B cell (primary cell): Measurements from ENCODE around the gene SAMD1. TPM values are rescaled to one million over a fixed set of nuclear protein-coding genes. Genes with fewer than 3 reads are reported as not detected.
A peak's percentile ranks its signal among the peaks of the same experiment; 100 is the strongest.

Source experiments
- ATAC-seq: fragments of 200-7000 bp; cut with Tn5 transposase; one replicate; pipeline ENCODE4 v1.10.0; 2021; ENCODE audit warnings: low read depth, mild to moderate bottlenecking, moderate number of reproducible peaks, moderate library complexity
- CTCF ChIA-PET: fragments of 350-600 bp; sonication (Branson Sonifier 250); formaldehyde crosslinking; loops from one replicate; lab custom pipeline; 2021; ENCODE audit warnings: antibody characterized with exemption, inconsistent platforms; lab: Charles Lee
- POLR2A ChIA-PET: fragments of 350-600 bp; sonication (Branson Sonifier 250); formaldehyde crosslinking; loops from one replicate; lab custom pipeline; 2021; ENCODE audit warnings: antibody characterized with exemption; lab: Charles Lee
- DNase-seq: peaks from one replicate; pipeline ENCODE4 v3.0.0; 2013
- H2AFZ ChIP-seq: 2 replicates; pipeline ENCODE4 v1.6.1; 2012; ENCODE audit warnings: mild to moderate bottlenecking, low read depth, low read length; ENCODE audit not compliant: insufficient read depth, poor library complexity, severe bottlenecking
- H3K27ac ChIP-seq, 2 donors: 1 replicate in 1 of 2; 2 replicates in 1 of 2; pipeline ENCODE4 v1.5.1; 2012 to 2013; ENCODE audit warnings: low read length in 2 of 2, mild to moderate bottlenecking in 2 of 2, moderate library complexity in 1 of 2
- H3K27me3 ChIP-seq, 4 experiments: fragments of 200-600 bp in 1 of 4; sonication (generic) in 1 of 4; replicated peaks in 1 of 4; 1 replicate in 2 of 4; 2 replicates in 2 of 4; pipeline versions ENCODE4 v1.6.1 to v1.7.0; 2013 to 2016; ENCODE audit warnings: low read length in 3 of 4, mild to moderate bottlenecking in 2 of 4, mixed read lengths in 1 of 4, moderate library complexity in 1 of 4; ENCODE audit not compliant: insufficient read depth in 4 of 4, control insufficient read depth in 3 of 4; ENCODE audit errors: control extremely low read depth in 1 of 4
- H3K36me3 ChIP-seq, 2 experiments: replicated peaks in 1 of 2; 1 replicate in 1 of 2; 2 replicates in 1 of 2; pipeline versions ENCODE4 v1.6.1 to v1.7.1; 2013; ENCODE audit warnings: low read length in 1 of 2; ENCODE audit not compliant: insufficient read depth in 2 of 2, control insufficient read depth in 1 of 2; ENCODE audit errors: control extremely low read depth in 1 of 2, extremely low read depth in 1 of 2
- H3K4me1 ChIP-seq, 2 donors: fragments of 200-600 bp in 1 of 2; sonication (generic) in 1 of 2; 1 replicate in 1 of 2; 2 replicates in 1 of 2; pipeline versions ENCODE4 v1.5.1 to v1.6.1; 2013 to 2017; ENCODE audit warnings: low read length in 2 of 2; ENCODE audit not compliant: control insufficient read depth in 2 of 2, insufficient read depth in 2 of 2
- H3K4me2 ChIP-seq: replicated peaks from 2 replicates; pipeline ENCODE3; 2012; ENCODE audit warnings: mild to moderate bottlenecking, low read depth, low read length; ENCODE audit not compliant: poor library complexity, severe bottlenecking
- H3K4me3 ChIP-seq, 5 experiments: fragments of 200-600 bp in 1 of 5; sonication (generic) in 1 of 5; 1 replicate in 3 of 5; 2 replicates in 2 of 5; pipeline versions ENCODE4 v1.5.1 to v1.7.0; 2011 to 2016; ENCODE audit warnings: low read length in 4 of 5, mild to moderate bottlenecking in 4 of 5, low read depth in 2 of 5, control low read depth in 1 of 5, moderate library complexity in 1 of 5; ENCODE audit not compliant: insufficient read depth in 1 of 5; ENCODE audit errors: control extremely low read depth in 1 of 5, extremely low read depth in 1 of 5
- H3K79me2 ChIP-seq: fragments of 200-600 bp; sonication (generic); one replicate; pipeline ENCODE4 v1.6.0; 2016; ENCODE audit warnings: low read length; ENCODE audit not compliant: control insufficient read depth, insufficient read depth
- H3K9ac ChIP-seq: fragments of 200-600 bp; sonication (generic); 2 replicates; pipeline ENCODE4 v1.6.1; 2017; ENCODE audit warnings: mild to moderate bottlenecking, low read length, moderate library complexity
- H3K9me3 ChIP-seq, 3 donors: one replicate each; pipeline versions ENCODE4 v1.6.1 to v1.7.1; 2013; ENCODE audit warnings: low read length in 2 of 3; ENCODE audit not compliant: control insufficient read depth in 2 of 3, insufficient read depth in 1 of 3; ENCODE audit errors: control extremely low read depth in 1 of 3
- H4K20me1 ChIP-seq: 2 replicates; pipeline ENCODE4 v1.6.0; 2012; ENCODE audit warnings: mild to moderate bottlenecking, low read length; ENCODE audit not compliant: insufficient read depth, control insufficient read depth, poor library complexity, severe bottlenecking
- H3K27ac Mint-ChIP-seq: one replicate; pipeline ENCODE4 v1.8.0; 2021; ENCODE audit warnings: mixed read lengths
- H3K27me3 Mint-ChIP-seq: one replicate; pipeline ENCODE4 v1.8.0; 2021; ENCODE audit warnings: mixed read lengths
- H3K4me1 Mint-ChIP-seq: one replicate; pipeline ENCODE4 v1.8.0; 2021; ENCODE audit warnings: mixed read lengths
- H3K4me3 Mint-ChIP-seq: one replicate; pipeline ENCODE4 v1.8.0; 2021; ENCODE audit warnings: mixed read lengths
- H3K9me3 Mint-ChIP-seq: one replicate; pipeline ENCODE4 v1.8.0; 2022; ENCODE audit warnings: mixed read lengths; ENCODE audit not compliant: insufficient read depth
- CTCF ChIP-seq: fragments of 200-600 bp; IDR thresholded peaks from one replicate; pipeline ENCODE4 v1.8.0; 2022; ENCODE audit warnings: antibody characterized with exemption, mild to moderate bottlenecking
- EZH2 ChIP-seq: IDR thresholded peaks from 2 replicates; pipeline ENCODE4 v1.6.1; 2012; ENCODE audit warnings: borderline replicate concordance, low read depth, mild to moderate bottlenecking, moderate library complexity, low read length; ENCODE audit not compliant: insufficient read depth, poor library complexity, severe bottlenecking
- WGBS: methylation state at CpG from one replicate; pipeline ENCODE4 v1.1.5; 2013; ENCODE audit warnings: missing lambda C conversion rate; ENCODE audit not compliant: insufficient coverage; 5-methylcytosine and 5-hydroxymethylcytosine counted together
- intact Hi-C: fragments of 100-400 bp; cut with micrococcal nuclease; formaldehyde crosslinking; loops from one replicate; pipeline ENCODE4 v1.10.0; 2022
- polyA plus RNA-seq: library from polyadenylated mRNA; depleted of rRNA; stranded (reverse); fragments of >200 nt; gene quantifications from 2 replicates; pipeline ENCODE4 v1.2.3, GENCODE V29; 2012
- total RNA-seq, 2 donors: library from RNA; stranded (reverse); fragments of 120-200 nt in 1 of 2; gene quantifications; 1 replicate in 1 of 2; 2 replicates in 1 of 2; pipeline versions ENCODE4 v1.2.3 to v1.2.4, GENCODE V29; 2013 to 2022

Gene SAMD1
- total and polyA plus RNA-seq, 2 donors (not counting 1 experiment from before 2014, with no cell fraction given), result 17.4 to 39.2 TPM

- intact Hi-C loops, result no loop called here
- Histone ChIP-seq H3K9me3 (peaks cover 0 to 14% (median 0%) of the 10 kb centered on the region in 3 donors), H3K4me2 (peak overlapping the region; percentile 70), H3K79me2 (no peaks in the 10 kb centered on the region), H3K4me3 (no peak overlapping the region), H3K36me3 (peaks cover 0 to 13% of the 10 kb centered on the region in 2 experiments), H3K27ac (no peak overlapping the region), H3K4me1 (peaks cover 18 to 22% of the 10 kb centered on the region in 2 donors), H2AFZ (peak overlapping the region; percentile 22), H4K20me1 (peaks cover 4% of the 10 kb centered on the region), H3K9ac (no peak overlapping the region), H3K27me3 (peaks cover 0 to 53% (median 28%) of the 10 kb centered on the region in 4 experiments)
- DNase-seq, result no peak
- H3K4me1 Mint-ChIP-seq, result peaks cover 18% of the 10 kb centered on the region
- CTCF ChIA-PET, result interaction anchor here (0.7 to 1.7 kb wide), 6 partner anchors 9 to 184 kb away, joined by 3 to 7 read pairs (median 4); partner anchors contain the start of gene ASF1B
- H3K4me3 Mint-ChIP-seq, result peak overlapping the region; percentile 49
- POLR2A ChIA-PET, result interaction anchor here (0.8 kb wide), 1 partner anchor 105 kb away, joined by 6 read pairs; the partner anchor contains the start of gene DCAF15
- ATAC-seq, result no peak
- 44% methylated on average over 17 of the region's 19 CpGs for WGBS
- no peak for TF ChIP-seq EZH2
- peaks cover 37% of the 10 kb centered on the region for H3K27me3 Mint-ChIP-seq
- no peak overlapping the region for H3K27ac Mint-ChIP-seq
- no peaks in the 10 kb centered on the region for H3K9me3 Mint-ChIP-seq
Observed at GRCh38 chr19:14056741-14057356, 33.7 kb downstream of the SAMD1 start.

GRCh38 chr19:14056069-14056666 lies 34.4 kb downstream of the SAMD1 start:
- intact Hi-C loops, result no loop called here
- H3K4me1 ChIP-seq, result peaks cover 18 to 22% of the 10 kb centered on the region in 2 donors
- H3K36me3 ChIP-seq, result peaks cover 0 to 18% of the 10 kb centered on the region in 2 experiments
- ChIA-PET CTCF (interaction anchor here (0.6 to 1.7 kb wide), 4 partner anchors 8 to 153 kb away, joined by 3 to 7 read pairs (median 5); no protein-coding TSS in a partner anchor), POLR2A (no interaction called here)
- no peak overlapping the region for H3K27ac ChIP-seq
- peaks cover 18% of the 10 kb centered on the region for H3K4me1 Mint-ChIP-seq
- DNase-seq, result no peak
- H3K27me3 ChIP-seq, result peaks cover 0 to 47% (median 28%) of the 10 kb centered on the region in 4 experiments
- peaks cover 7% of the 10 kb centered on the region for H4K20me1 ChIP-seq
- no peak overlapping the region for H2AFZ ChIP-seq
- H3K4me3 Mint-ChIP-seq, result no peak overlapping the region
- 97% methylated on average over 9 of the region's 10 CpGs for WGBS
- no peak overlapping the region for H3K9ac ChIP-seq
- TF ChIP-seq CTCF, result no peak
- H3K27me3 Mint-ChIP-seq, result peaks cover 35% of the 10 kb centered on the region
- no peak for ATAC-seq
- H3K9me3 ChIP-seq, result peaks cover 0 to 14% (median 0%) of the 10 kb centered on the region in 3 donors
- H3K27ac Mint-ChIP-seq, result no peak overlapping the region
- H3K4me3 ChIP-seq, result no peak overlapping the region
- no peaks in the 10 kb centered on the region for H3K79me2 ChIP-seq
- no peak overlapping the region for H3K4me2 ChIP-seq
- H3K9me3 Mint-ChIP-seq, result no peaks in the 10 kb centered on the region
